Subcutaneous abdominal adipose tissue (tissue), 5 donors: ENCODE data around the gene DEFB108B.
"Not testable (repeated sequence)": the region's sequence is repeated elsewhere in the genome, so short reads cannot be mapped to it uniquely, and the experiment has no call there.

Source experiments
- H3K27ac ChIP-seq: one replicate; pipeline ENCODE4 v1.7.0; 2013; ENCODE audit warnings: low read depth, mild to moderate bottlenecking, inconsistent platforms, low read length, moderate library complexity
- H3K27me3 ChIP-seq, 5 donors: one replicate each; pipeline ENCODE4 v1.7.0; 2013; ENCODE audit warnings: low read length in 5 of 5, inconsistent platforms in 1 of 5; ENCODE audit not compliant: control insufficient read depth in 5 of 5, insufficient read depth in 4 of 5
- H3K36me3 ChIP-seq, 5 donors: one replicate each; pipeline ENCODE4 v1.7.0; 2013; ENCODE audit warnings: low read length in 5 of 5; ENCODE audit not compliant: control insufficient read depth in 5 of 5, insufficient read depth in 5 of 5
- H3K4me1 ChIP-seq, 5 donors: one replicate each; pipeline ENCODE4 v1.7.0; 2013; ENCODE audit warnings: low read length in 5 of 5, mild to moderate bottlenecking in 3 of 5, moderate library complexity in 1 of 5; ENCODE audit not compliant: control insufficient read depth in 5 of 5, insufficient read depth in 5 of 5
- H3K4me3 ChIP-seq, 5 donors: one replicate each; pipeline ENCODE4 v1.7.0; 2013; ENCODE audit warnings: low read length in 5 of 5, low read depth in 1 of 5
- H3K9ac ChIP-seq, 5 donors: one replicate each; pipeline ENCODE4 v1.7.0; 2013; ENCODE audit warnings: low read length in 5 of 5, mild to moderate bottlenecking in 4 of 5, moderate library complexity in 3 of 5
- H3K9me3 ChIP-seq, 5 donors: one replicate each; pipeline ENCODE4 v1.7.0; 2013; ENCODE audit warnings: low read length in 5 of 5; ENCODE audit not compliant: control insufficient read depth in 5 of 5
- donor health status: healthy.
- donor health status: healthy.
- donor health status: healthy.
- donor health status: healthy.
- donor health status: healthy.

DEFB108B gene, protein sequence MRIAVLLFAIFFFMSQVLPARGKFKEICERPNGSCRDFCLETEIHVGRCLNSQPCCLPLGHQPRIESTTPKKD

DNA sequence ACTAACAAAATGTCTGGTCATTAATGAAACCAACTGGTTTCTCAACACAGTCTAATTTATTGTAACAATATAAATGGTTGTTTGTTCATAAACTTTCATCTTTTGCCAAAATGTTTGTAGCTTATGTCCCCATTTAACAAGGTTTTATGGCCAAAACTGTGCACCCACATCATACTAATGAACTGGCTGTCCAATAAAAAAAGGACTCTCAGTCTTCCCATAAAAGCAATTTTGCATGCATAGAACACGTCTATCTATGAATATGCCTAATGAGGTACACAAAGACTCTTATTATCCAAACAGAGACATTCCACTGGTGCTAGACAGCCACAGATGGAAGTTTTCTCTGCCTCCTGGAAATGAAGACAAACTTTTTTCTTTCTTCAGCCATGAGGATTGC lies at the start of gene DEFB108B:
Gene DEFB108B, plus strand, starts transcription at position 390 of the 400 bp plus-strand sequence. Its CDS starts 0 bp downstream, at position 390.
- H3K4me3 ChIP-seq, H3K4me1 ChIP-seq, H3K9me3 ChIP-seq, H3K9ac ChIP-seq, H3K36me3 ChIP-seq, H3K27me3 ChIP-seq, H3K27ac ChIP-seq: not testable (repeated sequence)

DNA sequence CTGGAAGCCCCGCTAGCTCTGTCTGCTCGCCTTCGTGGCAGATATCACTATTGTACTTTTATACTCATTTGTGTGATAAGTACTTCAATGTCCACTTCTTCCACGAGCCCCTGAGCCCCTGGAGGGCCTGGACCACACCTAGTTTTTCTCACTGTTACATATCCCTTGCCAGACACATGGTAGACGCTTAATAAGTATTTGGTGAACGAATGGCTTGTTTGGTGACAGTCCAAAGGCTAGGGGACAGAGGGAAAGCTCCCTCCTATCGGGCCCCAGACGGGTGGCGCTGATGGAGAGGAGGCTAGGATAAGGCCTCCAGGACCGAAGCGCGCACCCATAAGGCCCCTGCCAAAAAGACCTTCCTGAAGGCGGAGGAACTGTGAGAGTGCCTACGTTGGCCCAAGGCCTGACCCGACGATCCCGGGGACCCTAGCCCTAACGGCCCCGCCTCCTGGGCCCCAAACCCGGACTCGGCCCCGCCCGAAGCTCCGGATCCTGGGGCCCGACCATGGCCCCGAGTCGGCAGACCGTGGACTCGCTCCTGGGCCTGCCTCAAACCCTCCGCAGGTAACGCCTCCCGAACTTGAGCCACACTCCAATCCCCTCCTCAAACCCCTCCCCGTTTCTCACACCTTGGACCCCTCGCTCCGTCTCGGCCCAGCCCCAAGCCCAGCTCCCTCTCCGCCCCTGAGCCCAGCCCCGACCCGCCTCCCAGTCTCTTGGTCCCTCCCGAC lies 46.7 kb upstream of the DEFB108B start:
- not testable (repeated sequence) for H3K27me3 ChIP-seq, H3K9me3 ChIP-seq, H3K36me3 ChIP-seq
- H3K9ac ChIP-seq = peak overlapping the region in 4 of 5 donors; percentile 32 to 80 (median 63)
- H3K4me1 ChIP-seq = peaks cover 2 to 11% (median 6%) of the 10 kb centered on the region in 5 donors
- peak overlapping the region; percentile 61 to 81 (median 68) for H3K4me3 ChIP-seq
- H3K27ac ChIP-seq = peak overlapping the region; percentile 41

DNA sequence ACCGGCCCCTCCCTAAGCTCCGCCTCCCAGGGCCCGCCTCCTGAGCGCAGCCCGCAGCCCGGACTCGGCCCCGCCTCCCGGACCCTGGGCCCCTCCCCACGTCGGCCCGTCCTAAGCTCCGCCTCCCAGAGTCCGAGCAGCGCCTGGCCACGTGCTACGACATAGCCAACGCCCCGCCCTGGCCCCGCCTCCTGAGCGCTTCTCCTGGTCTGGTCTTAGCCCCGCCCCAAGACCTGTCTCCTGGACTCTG lies 46.2 kb upstream of the DEFB108B start:
- not testable (repeated sequence) for H3K27me3 ChIP-seq, H3K9ac ChIP-seq, H3K9me3 ChIP-seq, H3K36me3 ChIP-seq
- H3K4me3 ChIP-seq = peak overlapping the region in 4 of 5 donors; percentile 33 to 81 (median 73)
- peaks cover 2 to 11% (median 6%) of the 10 kb centered on the region in 5 donors for H3K4me1 ChIP-seq
- peak overlapping the region; percentile 65 for H3K27ac ChIP-seq

DNA sequence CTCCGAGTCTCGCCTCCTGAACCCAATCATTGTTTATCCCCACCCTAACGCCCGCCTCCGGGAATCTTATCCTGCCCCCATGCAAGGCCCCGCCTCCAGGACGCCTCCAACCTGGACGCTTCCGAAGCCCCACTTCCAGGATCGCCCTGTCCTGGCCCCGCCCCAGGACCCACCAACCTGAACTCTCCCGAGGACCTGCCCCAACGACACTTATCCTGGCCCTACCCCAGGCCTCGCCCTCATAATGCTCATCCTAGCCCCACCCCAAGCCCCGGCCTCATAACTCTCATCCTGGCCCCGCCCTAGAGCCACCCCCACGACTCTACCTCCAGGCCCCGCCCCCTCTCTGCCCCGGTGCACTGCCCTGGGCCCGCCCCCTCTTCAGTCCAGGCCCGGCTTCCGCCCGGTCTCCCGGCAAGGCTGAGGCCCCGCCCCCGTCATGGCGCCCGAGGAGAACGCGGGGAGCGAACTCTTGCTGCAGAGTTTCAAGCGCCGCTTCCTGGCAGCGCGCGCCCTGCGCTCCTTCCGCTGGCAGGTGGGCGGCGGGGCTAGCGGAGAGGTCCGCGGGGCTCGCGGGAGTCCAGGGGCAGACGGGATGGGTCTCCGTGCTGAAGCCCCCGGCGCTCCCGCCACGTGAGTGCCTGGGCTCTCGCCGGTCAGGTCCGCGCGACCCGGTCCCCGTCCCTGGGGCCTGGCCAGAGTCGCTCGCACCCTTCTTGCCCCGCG lies 45.7 kb upstream of the DEFB108B start:
- Histone ChIP-seq H3K36me3 (no peaks in the 10 kb centered on the region), H3K9me3 (no peaks in the 10 kb centered on the region), H3K27me3 (no peaks in the 10 kb centered on the region), H3K9ac (peak overlapping the region in 4 of 5 donors; percentile 43 to 79 (median 67)), H3K4me3 (peak overlapping the region in 4 of 5 donors; percentile 57 to 75 (median 70)), H3K27ac (peak overlapping the region; percentile 65), H3K4me1 (peaks cover 2 to 11% (median 6%) of the 10 kb centered on the region in 5 donors)

DNA sequence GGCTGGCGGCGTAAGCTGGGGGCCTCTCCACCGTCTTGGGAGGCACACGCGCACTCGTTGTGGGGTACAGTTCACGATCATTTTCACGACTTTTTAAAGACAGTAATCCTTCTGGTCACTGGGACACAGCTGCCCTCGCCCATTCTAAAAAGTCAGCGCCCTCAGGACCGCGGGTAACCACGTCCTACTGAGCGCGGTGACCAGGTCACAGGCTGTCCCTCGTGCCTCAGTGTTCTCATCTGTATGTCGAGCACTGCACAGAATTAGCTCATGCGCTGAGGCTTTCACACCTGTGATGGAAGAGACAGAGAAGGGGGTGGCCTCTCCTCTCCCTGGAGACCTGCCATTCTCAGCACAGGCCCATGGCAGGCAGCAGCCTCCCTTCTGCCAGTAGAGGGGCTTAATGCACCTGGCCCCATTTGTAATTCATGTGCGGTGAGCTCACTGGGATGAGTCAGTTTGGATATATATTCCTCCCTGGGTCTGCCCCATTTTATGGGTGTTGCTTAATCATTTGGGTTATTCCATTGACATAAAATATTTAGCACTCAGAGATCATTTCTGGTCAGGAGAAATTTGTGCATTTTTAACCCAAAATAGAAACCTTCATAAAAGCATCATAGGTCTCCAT lies 45.1 kb upstream of the DEFB108B start:
- H3K9me3 ChIP-seq, H3K27me3 ChIP-seq, H3K36me3 ChIP-seq: not testable (repeated sequence)
- Histone ChIP-seq H3K4me3 (peak overlapping the region; percentile 57 to 75 (median 70)), H3K9ac (peak overlapping the region in 4 of 5 donors; percentile 43 to 79 (median 67)), H3K4me1 (peaks cover 2 to 11% (median 6%) of the 10 kb centered on the region in 5 donors), H3K27ac (peak overlapping the region; percentile 65)

DNA sequence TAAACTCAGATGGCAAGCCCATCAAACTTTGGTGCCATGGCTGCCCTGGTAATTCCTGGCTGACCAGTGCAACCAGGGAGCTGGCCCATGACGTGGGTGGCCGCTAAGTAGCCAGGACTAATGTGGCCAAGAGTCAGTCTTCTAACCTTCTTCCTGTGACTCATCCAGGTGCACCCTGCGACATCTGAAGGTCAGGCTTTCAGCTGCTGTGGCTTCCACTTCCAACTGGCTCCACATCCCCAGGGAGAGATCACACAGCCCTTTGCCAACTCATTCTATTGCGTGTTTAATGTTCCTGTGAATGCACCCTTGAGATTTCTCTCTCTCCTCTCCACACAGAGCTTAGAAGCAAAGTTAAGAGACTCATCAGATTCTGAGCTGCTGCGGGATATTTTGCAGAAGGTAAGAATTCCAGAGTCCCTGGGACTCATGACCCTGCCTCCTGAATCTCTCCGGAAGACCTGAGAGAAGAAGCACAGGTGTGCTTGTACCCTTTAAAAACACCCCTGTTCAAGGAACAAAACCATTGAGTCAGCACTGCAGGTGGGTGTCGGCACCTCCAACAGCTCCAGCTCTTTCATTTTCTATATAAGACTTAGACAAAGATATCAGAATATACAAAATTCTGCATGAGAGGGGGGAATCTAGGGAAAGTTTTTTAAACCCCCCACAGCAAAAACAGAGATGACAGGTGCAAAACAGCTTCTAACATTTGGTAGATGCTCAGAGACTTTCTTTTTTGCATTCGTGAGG lies 43.4 kb upstream of the DEFB108B start:
- not testable (repeated sequence) for H3K4me3 ChIP-seq, H3K27ac ChIP-seq

DNA sequence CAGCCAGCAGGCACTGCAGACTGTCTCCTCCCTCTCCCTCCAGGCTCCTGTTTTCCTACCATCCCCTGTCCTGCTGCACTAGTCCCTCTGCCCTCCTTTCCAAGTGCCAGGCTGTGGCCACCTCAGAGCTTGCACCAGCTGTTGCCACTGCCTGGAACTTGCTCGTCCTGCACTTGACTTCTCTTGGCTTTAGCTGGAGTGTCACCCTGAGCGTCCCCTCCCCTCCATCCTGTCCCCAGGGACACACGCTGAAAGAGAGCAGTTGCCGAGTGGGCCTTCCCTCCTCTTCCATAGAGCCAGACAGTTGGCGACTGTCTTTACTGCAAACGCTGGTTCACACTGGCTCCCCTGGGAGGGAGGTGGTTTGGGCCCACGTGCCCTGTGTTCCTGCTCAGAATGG lies 41.9 kb upstream of the DEFB108B start:
- H3K27me3 ChIP-seq, H3K9ac ChIP-seq, H3K4me3 ChIP-seq, H3K4me1 ChIP-seq, H3K27ac ChIP-seq, H3K36me3 ChIP-seq, H3K9me3 ChIP-seq: not testable (repeated sequence)

More for the DNA sequence above, 43.4 kb upstream of the DEFB108B start:
- not testable (repeated sequence) for H3K27me3 ChIP-seq, H3K36me3 ChIP-seq, H3K9ac ChIP-seq, H3K9me3 ChIP-seq
- peaks cover 2 to 11% (median 6%) of the 10 kb centered on the region in 5 donors for H3K4me1 ChIP-seq

DNA sequence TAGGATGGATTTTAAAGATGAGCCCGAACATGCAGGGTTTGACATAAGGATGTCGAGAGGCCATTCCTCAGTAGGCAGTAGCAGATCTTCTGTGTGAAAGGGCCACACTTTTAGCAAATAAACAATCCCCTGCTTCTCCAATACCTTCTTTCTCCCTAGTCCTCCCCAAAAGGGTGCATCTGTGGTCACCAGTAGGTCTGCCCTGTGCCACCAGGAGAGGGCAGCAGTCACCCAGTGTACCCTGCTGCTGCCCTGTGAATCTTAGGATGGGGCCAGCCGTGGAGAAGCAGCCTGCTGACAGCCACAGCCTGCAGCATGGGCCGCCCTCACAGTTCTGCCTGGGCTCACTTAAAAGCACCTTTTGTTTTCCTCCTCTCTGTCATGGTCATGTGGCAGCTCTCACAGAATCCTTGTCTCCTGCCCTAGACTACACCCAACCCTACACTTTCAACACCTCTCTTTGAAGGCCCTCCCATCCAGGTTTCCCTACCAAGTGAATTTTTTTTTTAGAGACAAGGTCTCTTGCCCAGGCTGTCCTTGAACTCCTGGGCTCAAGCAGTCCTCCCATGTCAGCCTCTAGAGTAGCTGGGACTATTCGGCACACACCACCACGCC lies 40.3 kb upstream of the DEFB108B start:
- not testable (repeated sequence) for H3K4me1 ChIP-seq

DNA sequence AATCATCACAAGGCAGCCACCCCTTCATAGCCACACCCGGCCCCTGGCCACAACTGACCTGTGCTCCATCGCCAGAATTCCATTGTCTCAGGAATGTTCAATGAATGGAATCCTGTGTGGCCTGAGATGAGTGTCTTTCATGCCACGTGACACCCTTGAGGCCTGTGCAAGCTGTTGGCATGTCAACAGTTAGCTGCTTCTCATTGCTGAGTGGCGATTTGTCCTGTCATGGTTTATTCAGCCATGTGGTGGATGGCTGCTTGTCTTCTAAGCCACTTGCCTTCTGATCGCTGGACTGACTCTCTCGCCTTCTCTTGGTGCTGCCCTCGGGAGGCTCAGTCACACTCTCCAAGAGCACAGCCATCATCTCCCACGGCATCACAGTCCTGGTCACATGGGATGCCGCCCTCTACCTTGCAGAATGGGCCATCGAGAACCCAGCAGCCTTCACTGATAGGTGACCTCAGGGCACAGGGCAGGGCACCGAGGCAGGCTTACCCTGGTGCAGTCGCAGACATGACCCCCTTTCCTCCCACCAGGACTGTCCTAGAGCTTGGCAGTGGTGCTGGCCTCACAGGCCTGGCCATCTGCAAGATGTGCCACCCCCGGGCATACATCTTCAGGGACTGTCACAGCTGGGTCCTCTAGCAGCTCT lies 38.5 kb upstream of the DEFB108B start:
- H3K27me3 ChIP-seq, H3K4me3 ChIP-seq, H3K9ac ChIP-seq, H3K4me1 ChIP-seq, H3K27ac ChIP-seq, H3K36me3 ChIP-seq, H3K9me3 ChIP-seq: not testable (repeated sequence)

More for the DNA sequence above, 40.3 kb upstream of the DEFB108B start:
- not testable (repeated sequence) for H3K9ac ChIP-seq, H3K27me3 ChIP-seq, H3K9me3 ChIP-seq, H3K4me3 ChIP-seq, H3K36me3 ChIP-seq, H3K27ac ChIP-seq
